GM10248 (cell line): ENCODE measurements around the gene LRP6.

ENCODE experiments used
- CTCF ChIA-PET: fragments of 300-600 bp; sonication (Branson Sonifier 250); formaldehyde crosslinking; extraction: SDS; loops from one replicate; lab custom pipeline; 2021; ENCODE audit warnings: antibody characterized with exemption; lab: Yijun Ruan, JAX
- POLR2A ChIA-PET: fragments of 350-650 bp; sonication (Branson Sonifier 250); formaldehyde crosslinking; extraction: SDS; loops from one replicate; lab custom pipeline; 2020; ENCODE audit warnings: antibody characterized with exemption; lab: Yijun Ruan, JAX
- DNase-seq: peaks from one replicate; pipeline ENCODE4 v3.0.0; 2012; ENCODE audit errors: extremely low spot score
- TF ChIP-seq, protein P1 (sequence below): IDR thresholded peaks from 2 replicates; pipeline ENCODE4 v1.5.1; 2012; ENCODE audit warnings: mild to moderate bottlenecking, low read depth; ENCODE audit errors: extremely low read depth, missing control alignments, control extremely low read depth

LRP6 gene

DNA sequence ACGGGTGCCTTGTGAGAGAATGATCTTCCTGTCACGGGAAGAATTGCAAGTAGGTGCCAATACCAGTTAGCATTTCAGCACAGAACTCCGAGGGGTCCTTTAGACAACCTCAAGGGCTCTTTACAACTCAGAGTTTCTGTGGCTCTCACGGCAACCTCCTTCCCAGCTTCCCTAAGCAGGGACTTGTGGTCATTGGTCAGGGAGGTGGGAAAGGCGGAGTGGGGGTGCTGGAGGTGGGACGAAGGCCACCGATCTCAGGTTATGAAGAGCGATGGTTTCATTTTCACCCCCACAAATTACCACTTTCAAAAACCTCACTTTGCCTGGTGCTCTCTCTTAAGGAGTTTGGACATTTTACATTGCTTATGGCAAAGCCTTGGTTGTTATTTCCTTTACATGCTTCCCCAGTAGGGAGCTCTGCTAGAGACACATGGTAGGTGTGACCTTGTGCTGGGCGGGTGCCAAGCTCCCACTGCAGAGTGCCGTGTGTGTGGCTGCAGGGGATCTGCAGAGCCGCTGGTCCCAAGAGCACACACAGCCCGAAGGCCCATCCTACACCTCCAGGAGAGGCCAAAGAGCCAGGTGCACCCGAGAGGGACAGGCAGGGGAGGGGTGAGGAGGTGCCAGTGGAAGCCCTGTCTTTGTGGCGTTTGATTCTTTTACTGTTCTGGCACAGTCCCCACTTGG, 174.7 kb downstream of the LRP6 start:
- TF ChIP-seq, protein P1, sequence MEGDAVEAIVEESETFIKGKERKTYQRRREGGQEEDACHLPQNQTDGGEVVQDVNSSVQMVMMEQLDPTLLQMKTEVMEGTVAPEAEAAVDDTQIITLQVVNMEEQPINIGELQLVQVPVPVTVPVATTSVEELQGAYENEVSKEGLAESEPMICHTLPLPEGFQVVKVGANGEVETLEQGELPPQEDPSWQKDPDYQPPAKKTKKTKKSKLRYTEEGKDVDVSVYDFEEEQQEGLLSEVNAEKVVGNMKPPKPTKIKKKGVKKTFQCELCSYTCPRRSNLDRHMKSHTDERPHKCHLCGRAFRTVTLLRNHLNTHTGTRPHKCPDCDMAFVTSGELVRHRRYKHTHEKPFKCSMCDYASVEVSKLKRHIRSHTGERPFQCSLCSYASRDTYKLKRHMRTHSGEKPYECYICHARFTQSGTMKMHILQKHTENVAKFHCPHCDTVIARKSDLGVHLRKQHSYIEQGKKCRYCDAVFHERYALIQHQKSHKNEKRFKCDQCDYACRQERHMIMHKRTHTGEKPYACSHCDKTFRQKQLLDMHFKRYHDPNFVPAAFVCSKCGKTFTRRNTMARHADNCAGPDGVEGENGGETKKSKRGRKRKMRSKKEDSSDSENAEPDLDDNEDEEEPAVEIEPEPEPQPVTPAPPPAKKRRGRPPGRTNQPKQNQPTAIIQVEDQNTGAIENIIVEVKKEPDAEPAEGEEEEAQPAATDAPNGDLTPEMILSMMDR = no peak
- CTCF ChIA-PET = interaction anchor here (0.6 to 0.9 kb wide), 2 partner anchors 10 to 237 kb away, joined by 3 read pairs; no protein-coding TSS in a partner anchor
- POLR2A ChIA-PET = no interaction called here
- no peak for DNase-seq

DNA sequence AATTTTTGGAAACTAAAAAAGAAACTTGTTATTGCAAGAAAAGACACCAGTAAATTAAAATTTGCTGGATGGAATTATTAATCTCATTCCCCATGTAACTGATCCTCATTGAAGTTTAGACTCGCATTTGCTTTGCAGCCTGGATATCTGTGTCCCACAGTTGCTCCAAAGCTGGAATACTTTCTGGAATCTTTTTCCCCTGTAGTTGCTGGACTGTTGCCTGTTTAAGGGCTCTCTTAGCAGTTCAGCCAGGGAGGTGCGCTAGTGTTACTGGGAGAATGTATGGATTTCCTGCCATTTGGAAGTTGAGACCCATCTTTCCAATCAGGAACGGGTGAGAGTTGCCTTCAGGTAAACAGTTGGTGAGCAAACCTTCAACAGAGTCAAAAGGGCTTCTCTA, 175.8 kb downstream of the LRP6 start:
- ChIA-PET POLR2A (no interaction called here), CTCF (interaction anchor here (0.9 kb wide), 1 partner anchor 9 kb away, joined by 3 read pairs; no protein-coding TSS in a partner anchor)
- TF ChIP-seq, protein P1 = no peak
- DNase-seq = no peak

DNA sequence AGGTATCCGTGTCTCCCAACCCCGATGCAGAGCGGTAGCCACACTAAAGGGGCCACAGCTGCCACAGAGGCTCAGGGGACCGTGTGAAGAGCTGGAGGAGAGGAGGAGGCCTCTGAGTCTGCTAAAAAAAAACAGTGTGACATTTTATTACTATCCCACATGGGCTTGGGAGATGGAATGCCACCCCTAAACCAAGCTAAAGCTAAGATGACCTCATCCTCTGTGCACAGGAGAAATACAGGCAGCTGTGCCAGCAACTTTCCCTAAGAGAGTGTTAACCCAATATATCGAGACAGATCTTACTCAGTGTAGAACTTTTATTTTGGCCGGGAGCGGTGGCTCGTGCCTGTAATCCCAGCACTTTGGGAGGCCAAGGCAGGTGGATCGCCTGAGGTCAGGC, 178.1 kb downstream of the LRP6 start:
- POLR2A ChIA-PET = no interaction called here
- DNase-seq = no peak
- CTCF ChIA-PET = interaction anchor here (2.1 kb wide), 1 partner anchor 17 kb away, joined by 5 read pairs; no protein-coding TSS in a partner anchor
- TF ChIP-seq, protein P1 = no peak

DNA sequence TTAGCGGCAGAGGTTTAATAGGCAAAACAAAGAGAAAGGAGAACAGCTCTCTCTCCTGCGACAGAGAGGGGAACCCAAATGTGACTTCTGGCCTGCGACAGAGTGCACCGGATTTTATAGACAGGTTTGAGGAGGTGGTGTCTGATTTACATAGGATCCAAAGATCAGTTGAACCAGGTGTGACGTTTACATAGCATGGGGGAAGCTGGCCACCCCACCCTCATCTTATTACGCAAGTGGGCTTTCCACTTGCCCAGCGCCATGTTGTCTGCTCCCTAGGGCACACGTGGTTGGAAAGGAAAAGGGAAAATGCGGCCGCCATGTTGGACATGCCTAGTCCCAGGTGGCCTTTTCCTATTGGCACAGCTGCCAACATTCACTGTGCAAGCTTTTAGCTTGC, 178.7 kb downstream of the LRP6 start:
- CTCF ChIA-PET = interaction anchor here (1.4 to 2.3 kb wide), 6 partner anchors 11 to 251 kb away, joined by 3 to 8 read pairs (median 4); no protein-coding TSS in a partner anchor
- DNase-seq = no peak
- TF ChIP-seq, protein P1 = no peak
- POLR2A ChIA-PET = no interaction called here

DNA sequence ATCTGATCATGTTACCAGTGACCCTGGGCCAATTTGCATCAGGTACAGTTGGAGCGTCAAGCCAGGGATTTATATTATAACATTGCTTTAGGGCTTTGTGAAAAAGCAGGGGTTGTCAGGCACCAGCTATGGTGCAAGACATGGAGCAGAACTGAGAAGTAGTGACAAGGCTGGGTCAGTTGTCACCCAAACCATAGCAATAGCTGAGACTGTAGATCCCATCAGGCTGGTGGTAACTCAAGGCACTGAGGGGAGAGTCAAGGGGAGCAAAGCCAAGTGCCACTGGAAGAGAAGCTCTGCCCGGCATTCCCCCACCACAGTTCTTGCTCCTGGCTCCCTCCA, 179.2 kb downstream of the LRP6 start:
- CTCF ChIA-PET = interaction anchor here (1.1 to 2.3 kb wide), 9 partner anchors 8 to 251 kb away, joined by 3 to 8 read pairs (median 4); no protein-coding TSS in a partner anchor

DNA sequence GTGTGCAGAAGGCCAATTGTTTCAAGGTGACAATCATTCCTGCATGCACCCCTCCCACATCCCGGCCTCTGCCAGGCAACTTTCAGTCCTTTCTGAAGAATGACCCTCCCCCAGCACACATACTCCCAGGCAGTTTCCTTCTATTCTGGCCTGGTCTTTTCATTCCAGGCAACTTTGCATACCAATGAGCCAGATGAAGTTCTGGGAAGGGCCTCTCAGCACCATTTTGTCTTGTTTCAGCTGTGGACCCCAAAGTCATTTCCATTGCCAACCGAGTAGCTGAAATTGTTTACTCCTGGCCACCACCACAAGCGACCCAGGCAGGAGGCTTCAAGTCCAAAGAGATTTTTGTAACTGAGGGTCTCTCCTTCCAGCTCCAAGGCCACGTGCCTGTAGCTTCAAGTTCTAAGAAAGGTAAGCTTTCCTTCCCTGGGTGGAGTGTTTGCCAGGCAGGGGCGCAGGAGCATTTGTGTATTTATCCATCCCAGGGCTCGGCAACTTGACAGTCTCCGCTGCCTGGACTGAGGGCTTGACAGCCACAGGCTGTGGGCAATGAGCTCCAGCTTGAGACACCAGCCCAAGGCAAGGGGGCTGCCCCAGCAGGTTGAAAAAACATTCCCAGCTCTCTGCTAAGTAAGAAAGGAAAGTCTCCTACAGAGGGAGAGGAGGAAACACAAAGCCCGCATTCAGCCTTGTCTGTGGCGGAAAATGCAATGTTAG, 179.7 kb downstream of the LRP6 start:
- ChIA-PET CTCF (interaction anchor here (1.1 to 2.3 kb wide), 9 partner anchors 9 to 252 kb away, joined by 3 to 8 read pairs (median 4); no protein-coding TSS in a partner anchor), POLR2A (no interaction called here)
- no peak for DNase-seq
- TF ChIP-seq, protein P1 = no peak

More for the DNA sequence above, 179.2 kb downstream of the LRP6 start:
- TF ChIP-seq, protein P1 = no peak
- no peak for DNase-seq
- POLR2A ChIA-PET = no interaction called here
